Activated T-cell treated with anti-CD3 and anti-CD28 coated beads for 48 hours (primary cell): ENCODE data around the gene ESRP2.

ENCODE experiments used
- DNase-seq: peaks from one replicate; pipeline ENCODE4 v3.0.0-alpha.2; 2020; ENCODE audit warnings: low read depth

ESRP2 gene

DNA sequence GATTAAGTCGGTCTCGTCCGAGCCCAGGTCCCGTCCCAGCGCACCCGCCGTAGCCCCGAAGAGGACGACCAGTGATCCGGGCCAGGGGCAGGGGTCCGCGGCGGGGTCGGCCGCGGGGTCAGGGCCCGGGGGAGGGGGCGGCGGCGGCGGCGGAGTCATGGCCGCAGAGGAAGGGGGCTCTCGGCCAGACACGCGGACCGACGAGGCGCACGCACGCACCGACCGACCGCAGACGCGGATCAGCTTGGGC lies at the start of gene ESRP2:
ESRP2 (minus strand) TSS at position 241 of the 250 bp plus-strand sequence; CDS start at position 159, 82 bp downstream.
- no peak for DNase-seq

DNA sequence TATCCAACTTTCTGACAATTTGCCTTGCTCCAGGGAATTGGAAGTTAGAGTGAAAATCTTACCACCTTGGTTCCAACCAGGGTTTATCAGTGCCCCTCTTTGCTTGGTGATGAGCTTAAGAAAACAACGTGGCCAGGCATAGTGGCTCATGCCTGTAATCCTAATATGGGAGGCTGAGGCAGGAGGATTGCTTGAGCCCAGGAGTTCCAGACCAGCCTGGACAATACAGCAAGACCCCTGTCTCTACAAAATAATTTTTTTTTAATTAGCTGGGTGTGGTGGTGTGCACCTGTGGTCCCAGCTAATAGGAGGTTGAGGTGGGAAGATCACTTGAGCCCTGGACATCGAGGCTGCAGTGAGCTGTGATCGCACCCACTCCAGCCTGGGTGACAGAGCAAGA lies 49.8 kb upstream of the ESRP2 start:
- no peak for DNase-seq

DNA sequence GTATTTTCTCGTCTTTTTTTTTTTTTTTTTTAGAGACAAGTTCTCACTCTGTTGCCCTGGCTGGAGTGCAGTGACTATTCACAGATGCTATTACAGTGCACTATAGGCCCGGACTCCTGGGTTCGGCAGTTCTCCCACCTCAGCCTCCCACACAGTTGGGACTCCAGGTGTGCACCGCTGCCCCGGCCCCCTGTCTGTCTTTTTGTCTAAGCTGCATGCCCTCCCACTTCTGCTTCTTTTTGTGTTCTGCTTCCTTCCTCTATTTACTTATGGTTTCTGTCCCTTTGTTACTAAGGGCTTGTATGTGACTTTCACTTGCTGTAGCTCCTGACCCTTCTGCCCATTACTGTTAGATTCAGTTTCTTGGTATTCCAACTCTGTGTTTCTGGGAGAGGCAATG lies 48.9 kb upstream of the ESRP2 start:
- no peak for DNase-seq

DNA sequence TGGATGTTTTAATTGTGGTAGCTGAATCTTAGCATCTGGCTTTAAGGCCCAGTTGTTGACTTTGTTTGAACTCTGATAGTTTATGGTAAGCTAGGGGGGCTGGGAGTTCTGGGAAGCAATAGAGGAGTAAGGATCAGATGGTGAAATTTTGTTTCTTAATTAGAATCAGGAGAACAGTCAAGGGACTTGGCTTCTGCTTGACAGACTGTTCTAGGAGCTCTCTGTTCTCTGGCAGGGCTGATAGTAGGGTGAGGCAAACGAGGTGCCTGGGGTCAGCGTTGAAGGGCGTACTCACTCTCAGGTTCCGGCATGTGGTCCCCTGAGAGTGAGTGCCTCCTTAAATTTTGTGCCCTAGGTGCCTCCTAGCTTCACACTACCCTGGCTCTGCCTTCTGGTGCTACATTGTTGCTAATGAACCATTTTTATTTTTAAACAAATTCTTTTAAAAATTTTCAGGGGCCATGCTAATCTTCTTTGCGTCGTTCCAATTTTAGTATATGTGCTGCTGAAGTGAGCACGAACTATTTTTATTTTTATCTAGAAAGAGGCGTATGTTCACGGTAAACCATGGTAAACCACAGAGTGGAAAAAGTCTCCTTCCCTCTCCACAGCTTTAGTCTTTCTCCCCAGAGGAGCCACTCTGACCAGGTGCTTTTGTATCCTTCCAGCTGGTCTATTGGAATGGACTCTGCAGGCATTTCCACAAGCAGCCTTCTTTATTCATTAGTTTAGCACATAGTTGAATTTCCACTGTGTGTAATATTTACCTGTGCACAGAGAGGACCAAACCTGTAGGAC lies 48.1 kb upstream of the ESRP2 start:
- DNase-seq: no peak

DNA sequence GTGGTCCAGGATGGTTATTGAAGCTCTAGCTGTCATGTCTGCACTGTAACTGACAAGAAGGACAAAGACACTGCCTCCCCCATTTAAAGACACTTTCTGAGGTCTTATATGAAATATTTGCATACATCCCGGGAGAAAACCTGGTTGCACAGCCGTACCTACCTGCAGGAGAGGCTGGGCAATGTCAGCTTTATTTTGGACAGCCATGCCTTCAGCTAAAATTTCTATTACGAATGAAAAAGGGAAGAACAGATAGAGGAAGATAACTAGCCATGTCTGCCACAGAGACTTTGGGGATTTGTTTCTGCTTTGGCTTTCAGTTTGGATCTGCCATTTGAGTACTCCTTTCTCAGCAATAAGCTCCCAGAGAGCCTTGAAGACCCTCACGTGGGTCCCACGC lies 47.4 kb upstream of the ESRP2 start:
- DNase-seq: no peak

DNA sequence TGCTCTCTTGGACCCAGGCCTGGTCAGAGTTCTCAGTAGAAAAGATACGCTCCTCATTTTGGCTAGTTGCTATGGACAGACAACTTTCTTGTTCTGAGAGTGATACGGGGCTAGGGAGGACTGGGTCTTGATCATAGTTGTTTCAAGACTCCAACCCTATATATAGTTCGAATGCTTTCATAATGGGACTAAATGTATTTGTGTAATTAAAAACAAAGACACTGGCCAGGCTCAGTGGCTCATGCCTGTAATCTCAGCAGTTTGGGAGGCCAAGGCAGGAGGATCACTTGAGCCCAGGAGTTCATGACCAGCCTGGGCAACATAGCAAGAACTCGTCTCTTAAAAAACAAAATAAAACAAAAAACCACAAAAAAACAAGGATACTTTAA lies 46.1 kb upstream of the ESRP2 start:
- no peak for DNase-seq

DNA sequence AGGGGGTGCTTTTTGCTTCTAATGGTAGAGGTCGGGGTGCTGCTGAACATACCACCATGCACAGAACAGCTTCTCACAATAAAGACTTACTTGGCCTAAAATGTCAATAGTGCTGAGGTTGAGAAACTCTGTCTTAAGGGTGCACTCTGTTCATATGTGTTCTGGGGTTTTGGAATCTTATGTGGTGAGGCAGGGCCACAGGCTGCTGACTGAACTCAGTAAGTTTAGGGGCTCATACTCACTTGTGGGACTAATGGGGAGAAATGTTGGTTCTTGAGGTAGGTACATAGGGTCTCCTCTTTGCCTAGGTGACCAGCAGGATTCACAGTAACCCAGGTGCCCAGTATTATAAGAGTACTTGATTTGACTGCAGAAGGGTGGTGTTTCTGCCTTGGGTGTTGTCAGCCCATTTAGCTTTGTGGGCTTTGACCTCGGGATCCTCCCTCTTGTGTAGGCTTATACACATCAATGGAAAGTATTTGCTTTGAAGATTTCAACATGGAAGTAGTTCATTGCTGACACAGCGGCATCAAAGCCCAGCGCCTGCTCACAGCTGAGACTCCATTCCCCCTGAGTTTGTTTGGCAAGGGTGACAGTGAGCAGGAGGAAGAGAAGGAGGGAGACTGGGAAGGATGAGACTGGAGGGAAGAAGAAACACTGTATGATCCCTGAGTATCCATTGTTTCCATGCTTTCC lies 45.6 kb upstream of the ESRP2 start:
- DNase-seq: no peak

DNA sequence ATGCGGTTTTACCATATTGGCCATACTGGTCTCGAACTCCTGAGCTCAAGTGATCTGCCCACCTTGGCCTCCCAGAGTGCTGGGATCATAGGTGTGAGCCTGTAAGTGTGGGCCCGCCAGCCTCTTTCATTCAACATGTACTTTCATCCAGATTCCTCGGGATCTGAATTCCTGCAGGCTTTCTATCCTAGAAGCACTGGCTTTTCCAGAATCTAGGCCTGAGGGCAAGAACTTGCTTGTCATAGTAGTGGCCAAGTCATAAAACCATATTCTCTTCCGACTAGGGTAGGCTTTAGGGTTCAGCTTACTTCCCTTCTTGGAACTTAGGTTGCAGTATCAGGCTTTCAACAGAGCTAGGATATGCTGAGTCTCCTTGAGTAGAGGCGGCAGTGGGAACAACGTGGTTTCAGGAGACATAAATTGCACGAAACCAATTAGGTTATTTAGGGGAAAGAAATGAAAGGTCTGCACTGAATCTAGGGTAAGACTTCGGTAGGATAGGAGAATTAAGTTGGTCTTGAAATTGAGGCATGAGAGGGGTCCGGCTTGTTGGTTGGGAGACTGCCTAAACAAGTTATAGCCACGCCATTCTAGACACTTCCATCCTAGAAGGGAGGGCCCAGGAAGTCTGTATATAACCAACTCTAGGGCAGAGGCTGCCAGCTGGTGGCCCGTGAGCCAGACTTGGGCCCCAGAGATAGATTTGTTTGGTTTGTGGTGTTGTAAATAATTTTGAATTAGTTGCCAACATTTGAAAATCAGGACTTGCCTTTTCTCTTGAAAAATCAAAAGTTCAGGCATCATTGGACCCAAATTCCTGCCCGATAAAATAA lies 44.0 kb upstream of the ESRP2 start:
- no peak for DNase-seq

DNA sequence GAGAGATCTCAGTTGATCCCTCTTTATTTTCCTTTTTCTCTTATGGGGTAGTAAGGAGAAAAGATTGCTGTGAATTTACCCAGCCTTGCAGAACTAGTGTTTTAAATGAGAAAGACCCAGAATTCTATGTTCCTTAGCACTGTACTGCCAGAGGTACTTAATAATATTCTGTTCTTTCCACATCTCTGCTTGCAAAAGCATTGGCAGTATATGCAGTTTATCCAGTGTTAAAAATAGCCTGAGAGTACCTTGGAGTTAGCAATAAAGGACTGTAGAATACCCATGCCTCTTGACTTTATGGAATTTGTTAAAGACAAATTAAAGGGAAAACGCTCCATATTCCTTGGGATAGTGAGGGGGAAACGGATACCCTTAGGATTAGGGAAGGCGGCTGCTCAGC lies 40.3 kb upstream of the ESRP2 start:
- DNase-seq: no peak

DNA sequence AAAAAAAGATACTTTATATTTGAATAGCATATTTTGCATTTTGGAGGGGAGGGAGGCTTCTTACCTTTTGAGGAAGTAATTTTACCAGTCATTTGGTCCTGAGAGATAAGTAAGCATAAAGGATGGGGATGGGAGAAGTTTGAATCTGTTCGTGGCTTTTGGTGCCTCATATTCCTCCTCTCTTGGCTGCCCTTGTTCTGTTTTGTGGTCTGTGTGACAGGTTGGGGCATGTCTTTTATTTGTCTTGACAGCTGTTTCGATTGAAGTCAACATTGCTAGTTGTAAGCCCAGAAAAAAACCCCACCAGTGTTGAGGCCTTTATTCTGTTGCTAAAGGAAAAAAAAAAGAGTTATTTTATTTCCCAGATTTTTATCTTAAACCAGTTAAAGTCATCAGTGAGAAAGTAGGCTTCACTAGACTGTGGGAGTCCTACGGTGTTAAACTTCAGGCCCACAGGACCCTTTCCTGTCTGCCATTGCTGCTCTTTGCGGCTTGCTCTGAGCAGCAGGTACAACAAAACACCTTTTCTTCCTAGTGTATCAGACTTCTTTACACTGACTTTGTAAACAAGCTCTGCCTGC lies 39.8 kb upstream of the ESRP2 start:
- DNase-seq: no peak

DNA sequence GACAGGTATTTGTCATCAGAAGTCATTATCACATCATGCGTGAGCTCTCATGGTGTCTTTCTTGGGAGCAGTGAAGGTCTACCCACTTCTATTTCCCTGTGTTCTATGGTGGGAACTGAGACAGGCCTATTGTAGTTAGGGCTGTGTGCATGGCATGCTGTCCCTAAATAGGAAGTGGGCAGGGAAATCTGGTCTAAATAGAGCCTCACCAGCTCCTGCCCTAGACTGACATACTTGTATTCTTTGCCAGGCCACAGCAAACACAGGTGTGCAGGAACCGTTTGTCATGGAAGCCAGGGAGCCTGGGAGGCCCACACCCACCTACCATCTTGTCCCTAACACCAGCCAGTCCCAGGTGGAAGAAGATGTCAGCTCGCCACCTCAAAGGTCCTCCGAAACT lies 38.5 kb upstream of the ESRP2 start:
- no peak for DNase-seq

DNA sequence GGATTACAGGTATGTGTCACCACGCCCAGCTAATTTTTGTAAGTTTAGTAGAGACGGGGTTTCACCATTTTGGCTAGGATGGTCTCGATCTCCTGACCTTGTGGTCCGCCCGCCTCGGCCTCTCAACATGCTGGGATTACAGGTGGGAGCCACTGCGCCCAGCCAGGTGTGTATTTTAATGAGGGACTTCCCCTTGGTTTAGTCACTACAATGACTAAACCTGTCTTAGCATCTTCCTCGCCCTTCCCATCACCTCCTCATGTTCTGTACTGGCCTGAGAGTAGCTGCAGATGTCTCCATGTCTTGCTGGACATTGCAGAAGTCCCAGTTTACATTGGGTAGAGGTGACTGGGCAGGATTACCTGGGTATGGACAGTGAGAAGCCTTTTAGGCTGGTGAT lies 38.0 kb upstream of the ESRP2 start:
- DNase-seq: no peak

DNA sequence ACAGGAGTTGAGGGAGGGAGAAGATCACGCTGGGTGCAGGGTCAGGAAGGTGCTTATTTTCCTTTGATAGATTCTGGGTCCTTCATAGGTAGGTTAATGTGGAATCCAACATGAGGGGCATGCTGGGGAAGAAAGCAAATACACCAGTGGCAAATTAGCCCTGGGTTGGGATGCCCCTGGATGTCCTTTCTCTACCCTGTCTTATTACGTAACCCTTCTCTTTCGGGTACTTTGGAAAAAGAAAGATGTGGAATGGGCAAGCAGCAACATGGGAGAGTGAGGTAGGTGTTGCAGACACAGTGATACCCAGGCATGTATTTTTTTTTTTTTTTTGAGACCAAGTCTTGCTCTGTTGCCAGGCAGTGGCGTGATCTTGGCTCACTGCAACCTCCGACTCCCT lies 37.5 kb upstream of the ESRP2 start:
- no peak for DNase-seq

DNA sequence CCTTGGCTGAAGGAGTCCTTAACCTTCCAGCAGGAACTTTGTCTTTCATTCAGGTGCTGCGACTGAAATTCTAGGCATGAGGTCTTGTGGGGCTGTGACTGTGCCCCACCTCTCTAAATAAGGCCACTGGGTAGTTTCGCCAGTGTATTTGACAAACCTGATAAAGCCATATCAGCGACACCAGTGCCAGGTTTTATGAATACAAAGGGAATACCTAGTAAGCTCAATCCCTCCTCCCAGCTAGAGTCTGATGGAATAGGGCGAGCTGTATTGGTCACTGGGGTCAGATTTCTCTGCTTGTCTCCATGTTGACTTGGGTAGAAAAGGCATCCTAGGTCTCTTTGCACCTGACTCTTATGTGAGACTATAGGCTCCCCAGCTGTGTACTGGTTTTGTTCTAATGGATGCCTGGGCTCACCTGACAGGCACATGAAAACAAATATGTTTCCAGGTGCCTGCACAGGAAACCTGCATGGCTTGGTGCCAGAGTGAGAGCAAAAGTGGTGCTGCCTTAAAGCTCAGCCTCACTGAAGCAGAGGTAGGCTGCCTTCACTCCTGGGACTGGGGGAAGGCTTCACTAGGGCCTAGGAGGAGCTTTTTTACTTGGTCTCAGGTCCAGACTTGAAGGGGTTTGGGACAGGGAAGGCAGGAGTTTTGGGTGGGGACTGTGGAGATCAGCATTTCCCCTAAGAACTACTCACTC lies 36.7 kb upstream of the ESRP2 start:
- no peak for DNase-seq

DNA sequence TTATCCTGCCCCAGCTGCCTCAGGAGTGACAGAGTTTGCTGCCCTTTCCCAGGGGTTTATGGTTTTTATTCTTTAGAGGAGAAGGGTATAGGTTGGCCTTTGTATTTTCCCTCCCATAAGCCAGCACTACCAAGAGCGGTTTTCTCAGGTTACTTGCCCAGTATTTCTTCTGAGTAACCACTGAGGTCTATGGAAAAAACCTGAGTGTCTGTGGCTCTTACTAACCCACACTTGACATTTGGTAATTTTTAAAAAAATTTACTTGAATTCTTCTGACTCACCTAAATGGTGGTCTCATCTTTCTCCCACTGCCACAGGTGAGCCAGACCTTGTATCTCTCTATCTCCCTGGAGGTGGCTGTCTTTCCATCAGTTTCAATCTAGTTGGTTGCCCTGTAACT lies 34.4 kb upstream of the ESRP2 start:
- DNase-seq: no peak

DNA sequence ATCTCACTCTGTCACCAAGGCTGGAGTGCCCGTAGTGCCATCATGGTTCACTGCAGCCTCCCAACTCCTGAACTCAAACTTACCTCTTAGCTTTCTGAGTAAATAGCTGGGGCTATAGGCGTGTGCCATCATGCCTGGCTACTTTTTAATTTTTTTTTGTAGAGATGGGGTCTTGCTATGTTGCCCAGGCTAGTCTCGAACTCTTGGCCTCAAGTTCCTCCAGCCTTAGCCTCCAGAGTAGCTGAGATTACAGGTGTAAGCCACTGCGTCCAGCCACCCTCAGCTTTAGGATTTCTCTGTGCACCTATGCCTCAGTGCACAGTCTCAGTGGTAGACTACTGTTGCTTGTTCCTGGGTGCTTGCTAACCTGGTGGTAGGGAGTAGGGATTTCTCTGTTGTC lies 33.9 kb upstream of the ESRP2 start:
- DNase-seq: no peak

DNA sequence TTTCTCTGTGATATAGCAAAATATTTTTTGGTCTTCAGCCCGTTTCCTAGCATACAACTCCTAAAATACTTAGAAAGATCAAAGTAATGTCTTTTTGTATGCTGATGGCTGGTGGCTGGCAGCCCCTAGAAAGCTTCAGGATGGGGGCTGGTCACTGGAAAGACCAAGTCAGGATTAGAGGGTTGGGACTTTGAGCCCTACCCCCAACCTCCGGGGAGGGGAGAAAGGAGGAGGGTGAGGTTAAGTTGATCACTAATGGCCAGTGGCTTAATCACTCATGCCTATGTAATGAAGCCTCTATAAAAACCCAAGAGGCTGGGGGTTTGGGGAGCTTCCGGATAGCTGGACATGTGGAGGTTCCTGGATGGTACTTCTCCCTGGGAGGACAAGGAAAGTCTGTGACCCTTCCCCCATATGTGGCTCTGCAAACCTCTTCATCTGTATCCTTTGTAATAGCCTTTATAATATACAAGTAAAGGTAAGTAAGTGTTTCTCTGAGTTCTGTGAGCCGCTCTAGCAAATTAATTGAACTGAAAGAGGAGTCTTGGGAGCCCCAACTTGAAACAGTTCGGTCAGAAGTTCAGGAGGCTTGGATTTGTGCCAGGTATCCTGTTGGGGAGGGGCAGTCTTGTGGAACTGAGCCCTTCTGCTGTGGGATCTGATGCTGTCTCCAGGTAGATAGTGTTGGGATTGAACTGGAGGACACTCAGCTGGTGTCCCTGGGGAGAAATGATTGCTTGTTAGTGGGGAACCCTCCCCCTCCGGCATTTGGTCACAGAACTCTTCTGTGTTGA lies 31.9 kb upstream of the ESRP2 start:
- no peak for DNase-seq

DNA sequence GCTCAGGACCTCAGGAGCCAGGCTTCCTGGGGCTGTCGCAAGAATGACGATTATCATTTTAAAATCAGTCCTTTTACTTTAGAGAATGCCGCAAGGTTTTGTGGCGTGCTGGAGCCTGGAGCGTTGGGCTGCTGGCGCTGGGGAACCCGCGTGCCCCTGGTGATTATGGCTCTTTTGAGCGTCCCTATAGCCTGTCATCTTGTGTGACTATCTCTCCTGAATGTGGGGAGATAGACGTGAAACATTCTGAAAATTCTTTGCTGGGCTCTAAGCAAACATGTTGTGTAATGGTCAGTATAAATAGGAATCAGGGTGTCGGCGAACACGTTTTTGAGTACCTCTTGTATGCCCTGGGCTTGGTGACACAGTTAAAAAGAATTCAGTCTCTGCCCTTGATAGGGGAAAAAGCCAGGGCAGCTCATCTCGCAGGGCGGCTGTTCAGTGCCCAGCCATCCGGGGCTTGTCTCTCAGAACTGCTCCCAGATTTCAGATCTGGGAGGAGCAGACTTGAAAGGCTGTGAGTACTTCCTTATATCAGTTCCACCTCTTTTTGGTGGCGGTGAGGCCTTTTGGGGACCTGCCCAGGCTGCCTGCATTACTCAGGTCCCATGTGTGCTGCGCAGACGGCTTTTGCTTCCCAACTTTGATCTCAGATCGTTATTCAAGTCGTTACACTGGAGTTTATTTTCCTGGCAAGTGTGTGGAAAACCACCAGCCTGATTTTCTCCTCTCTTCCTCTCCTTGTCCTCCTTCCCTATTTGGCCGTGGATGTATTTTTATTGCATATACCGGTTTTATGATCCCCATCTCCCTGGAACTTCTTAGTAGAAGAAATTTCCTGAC lies 29.4 kb upstream of the ESRP2 start:
- peak; percentile 37 for DNase-seq

DNA sequence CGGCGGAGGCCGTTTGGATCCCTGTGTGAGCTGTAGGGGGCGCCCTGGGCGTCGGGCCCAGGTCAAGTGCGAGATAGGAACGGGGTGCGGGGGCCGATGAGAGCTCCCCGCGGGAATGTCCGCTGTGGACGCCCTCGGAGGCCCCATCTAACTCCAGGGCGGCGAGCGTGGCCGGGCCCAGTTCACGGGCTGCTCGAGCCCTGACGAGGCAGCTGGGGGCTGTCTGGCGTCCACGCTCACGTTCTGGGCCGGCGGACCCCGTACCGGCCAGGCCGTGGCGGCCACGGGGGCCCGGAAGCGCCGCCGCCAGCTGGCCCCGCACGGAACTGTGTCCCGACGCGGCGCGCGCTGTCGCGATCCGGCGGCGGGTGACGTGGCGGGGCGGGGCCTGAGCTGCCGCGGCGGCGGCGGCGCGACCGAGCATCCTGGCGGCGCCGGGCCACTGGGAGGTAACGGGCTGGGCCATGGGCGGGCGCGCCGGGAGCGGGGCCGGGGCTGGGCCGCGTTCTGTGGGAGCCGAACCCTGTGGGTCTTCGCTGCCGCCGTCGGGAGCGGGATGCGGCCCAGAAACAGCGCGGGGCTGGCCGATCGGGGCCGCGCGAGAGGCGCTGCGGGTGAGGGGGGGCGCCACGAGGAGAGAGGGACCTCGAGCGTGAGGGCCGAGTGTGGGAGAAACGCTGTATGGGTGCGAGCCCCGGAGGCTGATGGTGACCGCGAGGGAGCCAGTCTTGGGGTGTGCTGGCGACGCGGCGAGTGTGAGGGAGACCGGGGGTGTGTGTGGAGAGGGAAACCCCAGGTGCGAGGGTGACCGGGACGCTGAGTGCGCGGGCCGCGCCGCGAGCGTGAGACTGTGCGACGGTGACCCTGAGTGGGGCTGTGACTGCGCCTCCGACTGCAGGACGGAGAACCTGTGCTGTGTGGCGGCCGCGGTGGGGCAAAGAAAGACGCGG lies 28.5 kb upstream of the ESRP2 start, which contains the start of gene SLC7A6:
SLC7A6 (plus strand) TSS at position 399 of the 950 bp plus-strand sequence. CDS start 10,201 bp downstream, outside the sequence.
- peak; percentile 87 for DNase-seq
